ENCODE data around the gene STARD8. TPM values are rescaled to one million over a fixed set of nuclear protein-coding genes. Genes with fewer than 3 reads are reported as not detected.
"Not testable (repeated sequence)": the region's sequence is repeated elsewhere in the genome, so short reads cannot be mapped to it uniquely, and the experiment has no call there.

The STARD8 gene
- 1 to 10 TPM; 1.9 to 3.6 (median 3.0) TPM for total RNA-seq (2021; fragmentation: NEBNext Ultra II Directional; extraction: Animal tissue kit (Norgen Biotek cat#: 25700))
- long read RNA-seq, partial matches to known transcripts, result 0 of 1 reads
- long read RNA-seq, other reads (novel, unspliced or antisense), result 1 of 1 reads

GRCh38 chrX:68647156-68647957 lies at the start of gene STARD8:
Gene STARD8, plus strand, starts transcription at chrX:68647666. Its CDS starts 217 bp downstream, at chrX:68647883.
- peaks cover 32% of the 10 kb centered on the region for H3K4me1 Mint-ChIP-seq (ENCODE audit: low read depth)
- peak within 1 kb of the TSS; percentile 81 for H3K4me3 Mint-ChIP-seq
- peak; percentile 60 for DNase-seq
- peak within 1 kb of the TSS; percentile 58 for H3K27ac Mint-ChIP-seq
- no peaks in the 10 kb centered on the region for H3K9me3 Mint-ChIP-seq
- H3K27me3 Mint-ChIP-seq (ENCODE audit: insufficient read depth), result no peaks in the 10 kb centered on the region
- 0 out of 2 replicates have a peak, but pooled peaks have one; percentile 18 for TF ChIP-seq CTCF (IDR thresholded peaks at IDR 0.05)
- no peaks in the 10 kb centered on the region for H3K36me3 Mint-ChIP-seq (ENCODE audit: low read depth)

GRCh38 chrX:68598841-68599240 lies 48.6 kb upstream of the STARD8 start:
- no peaks in the 10 kb centered on the region; the same call in none of the 2 replicates for H3K27me3 Mint-ChIP-seq (ENCODE audit: insufficient read depth)
- peaks cover 7% of the 10 kb centered on the region for H3K36me3 Mint-ChIP-seq (ENCODE audit: low read depth)
- peaks cover 19% of the 10 kb centered on the region for H3K9me3 Mint-ChIP-seq
- no peaks in the 10 kb centered on the region for H3K4me1 Mint-ChIP-seq (ENCODE audit: low read depth)
- TF ChIP-seq CTCF (IDR thresholded peaks at IDR 0.05), result no peak
- H3K4me3 Mint-ChIP-seq, result no peak overlapping the region
- no peak overlapping the region for H3K27ac Mint-ChIP-seq
- DNase-seq, result no peak

GRCh38 chrX:68599256-68600152 lies 48.0 kb upstream of the STARD8 start:
- no peak overlapping the region for H3K4me3 Mint-ChIP-seq
- peaks cover 4% of the 10 kb centered on the region for H3K36me3 Mint-ChIP-seq (ENCODE audit: low read depth)
- no peak overlapping the region for H3K27ac Mint-ChIP-seq
- H3K4me1 Mint-ChIP-seq (ENCODE audit: low read depth), result no peaks in the 10 kb centered on the region
- peaks cover 12% of the 10 kb centered on the region for H3K9me3 Mint-ChIP-seq
- no peak for DNase-seq
- TF ChIP-seq CTCF (IDR thresholded peaks at IDR 0.05), result peak; percentile 81
- H3K27me3 Mint-ChIP-seq (ENCODE audit: insufficient read depth), result no peaks in the 10 kb centered on the region; the same call in 1 of the 2 replicates

GRCh38 chrX:68604216-68604615 lies 43.2 kb upstream of the STARD8 start:
- not testable (repeated sequence) for H3K4me3 Mint-ChIP-seq; DNase-seq; H3K4me1 Mint-ChIP-seq (ENCODE audit: low read depth); H3K36me3 Mint-ChIP-seq (ENCODE audit: low read depth); H3K27me3 Mint-ChIP-seq (ENCODE audit: insufficient read depth); H3K27ac Mint-ChIP-seq; H3K9me3 Mint-ChIP-seq

GRCh38 chrX:68614733-68615132 lies 32.7 kb upstream of the STARD8 start:
- DNase-seq; H3K9me3 Mint-ChIP-seq; H3K27ac Mint-ChIP-seq; H3K27me3 Mint-ChIP-seq (ENCODE audit: insufficient read depth); H3K4me3 Mint-ChIP-seq; H3K4me1 Mint-ChIP-seq (ENCODE audit: low read depth); H3K36me3 Mint-ChIP-seq (ENCODE audit: low read depth): not testable (repeated sequence)

GRCh38 chrX:68627986-68628385 lies 19.5 kb upstream of the STARD8 start:
- Mint-ChIP-seq H3K9me3 (no peaks in the 10 kb centered on the region), H3K36me3 (ENCODE audit: low read depth) (no peaks in the 10 kb centered on the region), H3K27me3 (ENCODE audit: insufficient read depth) (peaks cover 3% of the 10 kb centered on the region), H3K27ac (no peak overlapping the region), H3K4me3 (no peak overlapping the region), H3K4me1 (ENCODE audit: low read depth) (peaks cover 9% of the 10 kb centered on the region)
- TF ChIP-seq CTCF (IDR thresholded peaks at IDR 0.05), result no peak
- DNase-seq, result no peak

GRCh38 chrX:68629936-68630335 lies 17.5 kb upstream of the STARD8 start:
- H3K36me3 Mint-ChIP-seq (ENCODE audit: low read depth); H3K9me3 Mint-ChIP-seq; H3K4me3 Mint-ChIP-seq; H3K27me3 Mint-ChIP-seq (ENCODE audit: insufficient read depth); H3K27ac Mint-ChIP-seq; DNase-seq: not testable (repeated sequence)
- peaks cover 22% of the 10 kb centered on the region for H3K4me1 Mint-ChIP-seq (ENCODE audit: low read depth)

Measured in HFFc6 (cell line).